ENCODE measurements around the gene ATP2A3.

DNA sequence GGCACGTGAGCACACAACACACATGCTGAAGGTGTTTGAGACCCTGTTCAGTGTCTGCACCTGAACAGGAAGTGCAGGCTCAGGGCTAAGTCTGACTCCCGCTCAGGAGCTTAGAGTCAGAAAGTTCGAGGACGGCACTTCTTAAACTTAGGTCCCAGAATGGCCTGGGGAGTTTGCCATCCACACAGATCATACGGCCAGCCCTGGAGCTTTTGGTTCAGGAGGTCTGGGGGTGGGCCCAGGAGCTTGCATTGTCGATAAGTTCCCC is 67.3 kb downstream of the ATP2A3 start:
- TF ChIP-seq, protein P1, sequence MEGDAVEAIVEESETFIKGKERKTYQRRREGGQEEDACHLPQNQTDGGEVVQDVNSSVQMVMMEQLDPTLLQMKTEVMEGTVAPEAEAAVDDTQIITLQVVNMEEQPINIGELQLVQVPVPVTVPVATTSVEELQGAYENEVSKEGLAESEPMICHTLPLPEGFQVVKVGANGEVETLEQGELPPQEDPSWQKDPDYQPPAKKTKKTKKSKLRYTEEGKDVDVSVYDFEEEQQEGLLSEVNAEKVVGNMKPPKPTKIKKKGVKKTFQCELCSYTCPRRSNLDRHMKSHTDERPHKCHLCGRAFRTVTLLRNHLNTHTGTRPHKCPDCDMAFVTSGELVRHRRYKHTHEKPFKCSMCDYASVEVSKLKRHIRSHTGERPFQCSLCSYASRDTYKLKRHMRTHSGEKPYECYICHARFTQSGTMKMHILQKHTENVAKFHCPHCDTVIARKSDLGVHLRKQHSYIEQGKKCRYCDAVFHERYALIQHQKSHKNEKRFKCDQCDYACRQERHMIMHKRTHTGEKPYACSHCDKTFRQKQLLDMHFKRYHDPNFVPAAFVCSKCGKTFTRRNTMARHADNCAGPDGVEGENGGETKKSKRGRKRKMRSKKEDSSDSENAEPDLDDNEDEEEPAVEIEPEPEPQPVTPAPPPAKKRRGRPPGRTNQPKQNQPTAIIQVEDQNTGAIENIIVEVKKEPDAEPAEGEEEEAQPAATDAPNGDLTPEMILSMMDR (IDR thresholded peaks at IDR 0.05; ENCODE audit: extremely low read depth in 1 of 2, insufficient read depth in 1 of 2, low read depth in 1 of 2, low read length in 2 of 2): no peak
- TF ChIP-seq POLR2A (IDR thresholded peaks at IDR 0.05; ENCODE audit: low read depth, low read length): no peak
- no peak for TF ChIP-seq POLR2AphosphoS5 (IDR thresholded peaks at IDR 0.05; ENCODE audit: insufficient read depth, low read depth, low read length)
- TF ChIP-seq MAX (IDR thresholded peaks at IDR 0.05; ENCODE audit: insufficient read depth, insufficient read length): no peak
- no peak for TF ChIP-seq EZH2 (IDR thresholded peaks at IDR 0.05; ENCODE audit: borderline replicate concordance, low read depth, low read length, severe bottlenecking)
- no peak for TF ChIP-seq JUN (IDR thresholded peaks at IDR 0.05; ENCODE audit: borderline replicate concordance, insufficient read depth, insufficient read length, low read depth)
- no peak for TF ChIP-seq MYC (IDR thresholded peaks at IDR 0.05; ENCODE audit: low read depth, low read length)
- no peak for TF ChIP-seq GATA2 (IDR thresholded peaks at IDR 0.05; ENCODE audit: insufficient read depth, insufficient read length, low read depth, low read length)
